GM13977 (cell line): ENCODE results near the gene ZFP3.

Experiments
- DNase-seq: peaks from one replicate; pipeline ENCODE4 v3.0.0; 2012; ENCODE audit warnings: low spot score
- CTCF ChIP-seq: IDR thresholded peaks from 2 replicates; pipeline ENCODE4 v1.5.1; 2012; ENCODE audit warnings: mild to moderate bottlenecking, control low read depth; ENCODE audit not compliant: insufficient read depth; ENCODE audit errors: extremely low read depth, missing control alignments
- in situ Hi-C: fragments of 300-500 bp; cut with MboI; formaldehyde crosslinking; loops from one replicate; pipeline ENCODE4 v1.12.0; 2022; ENCODE audit warnings: low sequenced_read_pairs, low pct_unique_long_range_greater_than_20kb, mixed read lengths, inconsistent platforms; ENCODE audit not compliant: unreplicated experiment

The ZFP3 gene

GRCh38 chr17:5047446-5047845 is 30.8 kb upstream of the ZFP3 start:
- in situ Hi-C loops, result no loop called here
- no peak for TF ChIP-seq CTCF
- no peak for DNase-seq

- TF ChIP-seq CTCF, result no peak
- DNase-seq, result no peak
- in situ Hi-C loops, result no loop called here
Observed at GRCh38 chr17:5049314-5049841, 28.9 kb upstream of the ZFP3 start.

GRCh38 chr17:5050278-5050677 is 28.0 kb upstream of the ZFP3 start:
- DNase-seq, result no peak
- in situ Hi-C loops, result no loop called here
- TF ChIP-seq CTCF, result no peak

- in situ Hi-C loops, result no loop called here
- no peak for DNase-seq
Observed at GRCh38 chr17:5055543-5055942, 22.7 kb upstream of the ZFP3 start.

GRCh38 chr17:5065227-5065744 is 13.0 kb upstream of the ZFP3 start:
- in situ Hi-C loops, result loop anchor here (10.0 kb wide), 1 partner anchor 100 kb away; the partner anchor contains the start of gene SPAG7
- no peak for TF ChIP-seq CTCF
- DNase-seq, result no peak

More at GRCh38 chr17:5055543-5055942, 22.7 kb upstream of the ZFP3 start:
- no peak for TF ChIP-seq CTCF

GRCh38 chr17:5068236-5068635 is 10.0 kb upstream of the ZFP3 start:
- no peak for DNase-seq
- in situ Hi-C loops, result loop anchor here (10.0 kb wide), 1 partner anchor 103 kb away; the partner anchor contains the start of gene SPAG7
- TF ChIP-seq CTCF, result no peak
